Urinary bladder (tissue), 4 donors: Measurements from ENCODE around the gene NR3C1. TPM values are rescaled to one million over a fixed set of nuclear protein-coding genes. Genes with fewer than 3 reads are reported as not detected.

ENCODE experiments used
- DNase-seq: peaks from one replicate; pipeline ENCODE4 v3.0.0-alpha.2; 2015; ENCODE audit errors: extremely low spot score
- H3K27ac ChIP-seq: one replicate; pipeline ENCODE4 v1.5.1; 2013; ENCODE audit warnings: low read depth, mild to moderate bottlenecking, moderate library complexity
- H3K36me3 ChIP-seq: one replicate; pipeline ENCODE4 v1.6.1; 2013; ENCODE audit warnings: mild to moderate bottlenecking, moderate library complexity; ENCODE audit not compliant: insufficient read depth
- H3K4me1 ChIP-seq: one replicate; pipeline ENCODE4 v1.6.1; 2013; ENCODE audit warnings: mild to moderate bottlenecking, moderate library complexity; ENCODE audit not compliant: insufficient read depth
- H3K4me3 ChIP-seq: one replicate; pipeline ENCODE4 v1.5.1; 2013; ENCODE audit warnings: low read depth, low read length
- WGBS: extraction: QIAGEN DNeasy Blood & Tissue Kit; methylation state at CpG from one replicate; pipeline ENCODE4 v1.1.7; 2013; 5-methylcytosine and 5-hydroxymethylcytosine counted together
- polyA plus RNA-seq: library from polyadenylated mRNA; stranded (reverse); fragments of 200-250 nt; gene quantifications from one replicate; pipeline ENCODE4 v1.2.3, GENCODE V29; 2013
- total RNA-seq: library from RNA; depleted of rRNA; stranded (reverse); fragments of >200 nt; gene quantifications from one replicate; pipeline ENCODE4 v1.2.3, GENCODE V29; 2014
- donor health status: healthy with polysubstance abuse.
- donor health status: healthy.

The NR3C1 gene
- total RNA-seq: 80.2 TPM
- 29.2 TPM for polyA plus RNA-seq

- under 1% methylated on average over 114 of the region's 114 CpGs for WGBS
- no peaks in the 10 kb centered on the region for H3K4me1 ChIP-seq
- no peaks in the 10 kb centered on the region for H3K36me3 ChIP-seq
- peak within 1 kb of the TSS; percentile 98 for H3K27ac ChIP-seq
- peak; percentile 17 for DNase-seq
- peak within 1 kb of the TSS; percentile 83 for H3K4me3 ChIP-seq
These were observed at the start of gene NR3C1 for GRCh38 chr5:143403593-143404415. Gene NR3C1 (minus strand): TSS chr5:143403686. CDS start chr5:143400839, 2,847 bp downstream.

DNA sequence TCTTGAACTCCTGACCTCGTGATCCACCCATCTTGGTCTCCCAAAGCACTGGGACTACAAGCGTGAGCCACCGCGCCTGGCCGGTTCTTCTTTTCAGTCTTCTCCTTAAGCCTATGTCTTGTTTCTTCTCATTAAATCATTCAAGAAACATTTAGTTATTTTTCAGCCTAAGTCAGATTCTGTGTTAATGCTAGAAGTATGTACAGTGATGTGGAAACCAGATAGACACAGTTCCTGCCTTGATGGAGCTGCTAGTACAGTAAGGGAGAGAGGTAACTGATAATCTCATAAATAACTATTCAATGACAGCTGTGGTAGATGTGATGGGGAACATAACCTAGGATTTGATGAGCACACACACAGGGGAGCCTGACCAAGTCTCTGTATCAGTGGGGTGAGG is 46.3 kb upstream of the NR3C1 start:
- no peaks in the 10 kb centered on the region for H3K36me3 ChIP-seq
- DNase-seq: no peak
- H3K4me1 ChIP-seq: no peaks in the 10 kb centered on the region
- WGBS: 95% methylated on average over 5 of the region's 5 CpGs
- H3K27ac ChIP-seq: no peak overlapping the region
- H3K4me3 ChIP-seq: no peak overlapping the region

GRCh38 chr5:143448518-143448917 is 45.0 kb upstream of the NR3C1 start:
- Histone ChIP-seq H3K4me1 (no peaks in the 10 kb centered on the region), H3K27ac (no peak overlapping the region), H3K4me3 (no peak overlapping the region), H3K36me3 (no peaks in the 10 kb centered on the region)
- DNase-seq: no peak

- Histone ChIP-seq H3K36me3 (no peaks in the 10 kb centered on the region), H3K4me3 (no peak overlapping the region), H3K4me1 (no peaks in the 10 kb centered on the region), H3K27ac (no peak overlapping the region)
- no peak for DNase-seq
- 94% methylated on average over 1 of the region's 1 CpG for WGBS
These were observed 44.5 kb upstream of the NR3C1 start for GRCh38 chr5:143447983-143448382.

DNA sequence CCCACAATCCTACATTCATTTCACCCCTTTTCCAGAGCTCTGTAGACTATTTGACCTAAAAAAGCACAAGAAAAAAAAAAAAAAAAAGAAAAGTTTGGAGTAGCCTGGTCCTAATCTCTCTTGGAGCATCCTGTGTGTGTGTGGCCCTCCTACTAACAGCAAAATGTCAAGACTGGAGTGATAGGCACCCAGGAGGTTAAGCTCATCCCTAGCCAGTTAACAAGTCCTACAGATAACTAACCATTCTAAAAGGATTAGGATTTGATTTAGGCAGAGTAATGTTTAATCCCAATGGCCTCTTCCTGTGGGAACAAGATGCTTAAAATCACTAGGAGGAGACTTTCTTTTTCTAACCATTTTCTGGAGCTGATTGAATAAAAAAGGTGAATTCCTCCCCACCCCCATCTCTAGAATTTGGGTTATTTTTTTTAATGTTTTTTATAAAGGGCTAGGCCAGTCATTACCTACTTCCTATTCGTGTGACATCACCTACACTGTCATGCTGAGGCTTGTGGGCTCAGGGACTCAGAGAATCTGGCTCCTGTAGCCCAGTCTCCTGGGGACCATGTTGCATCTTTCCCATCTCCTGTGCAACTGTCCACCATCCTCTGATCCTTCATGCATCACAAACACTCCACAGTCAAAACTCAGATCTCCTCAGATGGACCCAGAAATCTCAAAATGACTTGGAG is 43.2 kb upstream of the NR3C1 start:
- WGBS: 83% methylated on average over 1 of the region's 1 CpG
- H3K36me3 ChIP-seq: no peaks in the 10 kb centered on the region

GRCh38 chr5:143445776-143446175 is 42.3 kb upstream of the NR3C1 start:
- Histone ChIP-seq H3K27ac (no peak overlapping the region), H3K36me3 (no peaks in the 10 kb centered on the region), H3K4me1 (no peaks in the 10 kb centered on the region), H3K4me3 (no peak overlapping the region)
- no peak for DNase-seq
- 38% methylated on average over 3 of the region's 3 CpGs for WGBS

More for the DNA sequence above, 43.2 kb upstream of the NR3C1 start:
- no peak overlapping the region for H3K4me3 ChIP-seq
- no peak for DNase-seq
- no peak overlapping the region for H3K27ac ChIP-seq
- no peaks in the 10 kb centered on the region for H3K4me1 ChIP-seq

GRCh38 chr5:143443330-143443729 is 39.8 kb upstream of the NR3C1 start:
- DNase-seq: no peak
- H3K4me3 ChIP-seq: no peak overlapping the region
- H3K27ac ChIP-seq: no peak overlapping the region
- H3K36me3 ChIP-seq: no peaks in the 10 kb centered on the region
- H3K4me1 ChIP-seq: no peaks in the 10 kb centered on the region
- WGBS: 96% methylated on average over 1 of the region's 1 CpG

DNA sequence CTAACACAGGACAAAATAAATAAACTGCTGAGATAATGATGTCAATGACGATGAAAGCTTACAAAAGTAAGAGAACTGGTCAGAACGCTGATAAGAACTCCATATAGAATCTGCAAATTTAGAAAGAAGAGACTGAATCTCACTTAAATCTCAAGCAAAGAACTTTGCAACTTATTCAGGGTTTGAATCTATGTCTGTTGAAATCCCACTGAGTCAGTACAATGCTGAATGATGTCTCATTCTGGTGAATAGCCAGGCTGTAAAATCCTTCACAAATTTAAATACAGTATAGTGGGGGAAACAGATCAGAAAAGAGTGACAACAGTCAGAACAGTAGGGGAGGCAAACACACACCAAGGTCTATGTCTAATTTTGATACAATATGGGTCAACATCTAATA is 38.9 kb upstream of the NR3C1 start:
- H3K36me3 ChIP-seq: no peaks in the 10 kb centered on the region
- H3K27ac ChIP-seq: no peak overlapping the region
- no peak for DNase-seq
- H3K4me3 ChIP-seq: no peak overlapping the region
- H3K4me1 ChIP-seq: no peaks in the 10 kb centered on the region
- 55% methylated on average over 2 of the region's 2 CpGs for WGBS

DNA sequence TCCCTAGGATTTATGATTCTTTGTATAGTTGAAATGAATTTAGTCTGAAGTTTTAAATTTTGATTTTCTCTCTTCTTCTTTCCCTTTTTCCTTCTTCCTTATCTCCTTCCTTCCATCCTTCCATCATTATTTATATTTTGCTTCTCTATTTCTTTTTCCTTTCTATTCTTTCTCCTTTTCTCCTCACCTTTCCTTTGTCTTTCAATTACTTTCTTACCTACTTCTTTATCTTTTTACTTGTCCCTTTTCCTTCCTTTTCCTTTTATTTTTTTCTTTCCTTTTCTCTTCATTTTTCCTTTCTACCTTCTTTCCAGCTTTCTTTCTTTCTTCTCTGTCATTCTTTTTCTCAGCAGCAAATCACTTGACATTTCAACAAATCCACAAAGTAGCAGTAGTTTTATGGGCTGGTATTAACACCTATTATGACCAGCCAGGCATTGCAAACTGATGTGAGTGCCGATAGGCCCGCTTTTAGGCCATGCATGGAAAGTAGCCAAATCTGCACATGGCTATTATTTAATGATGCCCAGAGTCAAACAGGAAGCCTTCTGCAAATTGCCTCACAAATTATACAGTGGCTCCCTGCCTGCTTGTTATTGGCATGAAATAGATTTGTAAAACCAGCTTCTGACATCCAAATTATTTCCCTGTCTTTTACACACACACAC is 37.1 kb upstream of the NR3C1 start:
- Histone ChIP-seq H3K36me3 (no peaks in the 10 kb centered on the region), H3K27ac (no peak overlapping the region), H3K4me3 (no peak overlapping the region), H3K4me1 (no peaks in the 10 kb centered on the region)
- 50% methylated on average over 2 of the region's 2 CpGs for WGBS
- DNase-seq: peak; percentile 43

DNA sequence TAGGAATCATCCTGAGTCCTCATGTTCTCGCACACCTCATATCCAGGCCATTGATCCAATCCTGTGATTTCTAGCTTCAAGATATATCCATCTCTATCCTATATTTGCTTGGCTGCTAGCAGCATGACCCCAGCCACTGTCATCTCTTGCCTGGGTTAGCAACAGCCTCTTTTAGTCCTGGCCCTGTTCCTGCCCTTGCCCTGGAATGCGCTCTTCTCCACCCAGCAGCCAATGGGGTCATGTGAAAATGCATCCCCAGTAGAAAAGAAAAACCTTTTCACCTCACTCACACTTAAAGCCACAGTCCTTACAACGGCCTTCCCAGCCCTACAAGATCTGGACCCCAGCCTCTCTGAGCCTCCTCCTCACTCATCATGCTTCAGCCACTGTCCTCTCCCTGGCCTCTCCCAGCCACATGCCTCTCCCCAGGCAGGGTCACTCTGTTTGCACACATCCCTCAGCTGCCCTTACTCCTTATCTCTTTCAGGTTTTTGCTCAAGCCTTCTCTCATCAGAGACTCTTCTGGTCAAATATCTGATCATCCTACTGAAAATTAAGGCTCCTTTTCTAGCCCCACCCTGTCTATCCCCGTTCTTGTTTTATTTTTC is 34.3 kb upstream of the NR3C1 start:
- H3K4me3 ChIP-seq: no peak overlapping the region
- DNase-seq: no peak
- WGBS: 87% methylated on average over 4 of the region's 4 CpGs
- H3K36me3 ChIP-seq: no peaks in the 10 kb centered on the region
- H3K27ac ChIP-seq: no peak overlapping the region
- no peaks in the 10 kb centered on the region for H3K4me1 ChIP-seq

GRCh38 chr5:143436871-143437270 is 33.4 kb upstream of the NR3C1 start:
- WGBS: 72% methylated on average over 2 of the region's 2 CpGs
- H3K4me3 ChIP-seq: no peak overlapping the region

DNA sequence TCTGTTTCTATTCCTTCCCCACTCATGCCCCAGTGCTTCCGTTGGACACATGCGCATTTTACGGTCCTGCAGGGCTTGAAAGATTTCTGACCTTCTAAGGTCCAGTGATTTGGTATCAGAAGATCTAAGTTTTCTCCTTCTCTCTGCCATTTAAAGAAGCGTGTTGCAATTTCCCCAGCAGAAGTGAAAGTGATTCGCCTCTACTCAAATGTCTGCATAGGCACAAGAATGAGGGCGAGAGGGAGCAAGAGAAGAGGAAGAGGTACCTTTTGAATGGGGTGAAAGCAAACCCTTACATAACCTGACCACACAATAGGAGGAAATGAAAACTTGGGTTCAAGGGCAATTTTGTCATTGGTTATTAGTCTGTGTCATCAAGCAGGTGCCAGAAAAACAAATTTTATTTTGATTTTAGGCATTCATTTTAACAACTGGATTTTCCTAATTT is 31.7 kb upstream of the NR3C1 start:
- WGBS: 48% methylated on average over 6 of the region's 6 CpGs
- H3K36me3 ChIP-seq: no peaks in the 10 kb centered on the region
- H3K27ac ChIP-seq: no peak overlapping the region
- DNase-seq: no peak
- H3K4me3 ChIP-seq: no peak overlapping the region
- no peaks in the 10 kb centered on the region for H3K4me1 ChIP-seq

More at GRCh38 chr5:143436871-143437270, 33.4 kb upstream of the NR3C1 start:
- Histone ChIP-seq H3K36me3 (no peaks in the 10 kb centered on the region), H3K4me1 (no peaks in the 10 kb centered on the region), H3K27ac (no peak overlapping the region)
- no peak for DNase-seq
